WTC11 (cell line): Measurements from ENCODE around the gene NRIP2. TPM values are rescaled to one million over a fixed set of nuclear protein-coding genes. Genes with fewer than 3 reads are reported as not detected.

ENCODE experiments used
- ATAC-seq: fragments of 200-7000 bp; cut with Tn5 transposase; 2 replicates; pipeline ENCODE4 v1.10.0; 2021; ENCODE audit warnings: mild to moderate bottlenecking, moderate library complexity
- CTCF ChIA-PET: fragments of 300-600 bp; sonication (Branson Sonifier 250); formaldehyde crosslinking; loops from one replicate; lab custom pipeline; 2021; ENCODE audit warnings: antibody characterized with exemption; lab: Charles Lee
- POLR2A ChIA-PET: fragments of 350-600 bp; sonication (Branson Sonifier 250); formaldehyde crosslinking; loops from one replicate; lab custom pipeline; 2021; ENCODE audit warnings: antibody characterized with exemption; lab: Charles Lee
- DNase-seq: peaks from one replicate; pipeline ENCODE4 v3.0.0; 2021; ENCODE audit warnings: low spot score
- H3K27ac Mint-ChIP-seq: 2 replicates; pipeline ENCODE4 v1.8.0; 2021; ENCODE audit warnings: mixed read lengths
- H3K27me3 Mint-ChIP-seq: 2 replicates; pipeline ENCODE4 v1.8.0; 2021; ENCODE audit warnings: low read depth, mild to moderate bottlenecking, moderate library complexity, mixed read lengths
- H3K36me3 Mint-ChIP-seq: 2 replicates; pipeline ENCODE4 v1.8.0; 2021; ENCODE audit warnings: mixed read lengths
- H3K4me1 Mint-ChIP-seq: 2 replicates; pipeline ENCODE4 v1.8.0; 2022; ENCODE audit warnings: mixed read lengths
- H3K4me3 Mint-ChIP-seq: 2 replicates; pipeline ENCODE4 v1.8.0; 2021; ENCODE audit warnings: mild to moderate bottlenecking, moderate library complexity, mixed read lengths
- H3K9me3 Mint-ChIP-seq: 2 replicates; pipeline ENCODE4 v1.8.0; 2021; ENCODE audit warnings: mixed read lengths
- ARID4B ChIP-seq: sonication (generic); formaldehyde crosslinking; IDR thresholded peaks from 2 replicates; pipeline ENCODE4 v1.8.0; 2023; ENCODE audit warnings: missing genetic modification reagents, mild to moderate bottlenecking, borderline replicate concordance
- ATF1 ChIP-seq: sonication (generic); formaldehyde crosslinking; IDR thresholded peaks from 2 replicates; pipeline ENCODE4 v1.8.1; 2023; ENCODE audit warnings: mild to moderate bottlenecking, moderate library complexity, missing genetic modification reagents
- ATF3 ChIP-seq: sonication (generic); formaldehyde crosslinking; conservative IDR thresholded peaks from 2 replicates; pipeline ENCODE4 v1.8.1; 2022; ENCODE audit warnings: mild to moderate bottlenecking, missing genetic modification reagents
- ATF6 ChIP-seq: sonication (generic); formaldehyde crosslinking; IDR thresholded peaks from 2 replicates; pipeline ENCODE4 v1.8.1; 2023; ENCODE audit warnings: mild to moderate bottlenecking, missing genetic modification reagents
- E2F4 ChIP-seq: sonication (generic); formaldehyde crosslinking; IDR thresholded peaks from 2 replicates; pipeline ENCODE4 v1.8.1; 2022; ENCODE audit warnings: low read depth, mild to moderate bottlenecking, moderate library complexity, missing genetic modification reagents, borderline replicate concordance
- GRHL2 ChIP-seq: fragments of 250-450 bp; sonication (Bioruptor Pico); IDR thresholded peaks from 2 replicates; pipeline ENCODE4 v1.8.0; 2022; ENCODE audit warnings: mild to moderate bottlenecking, moderate library complexity; ENCODE audit not compliant: insufficient replicate concordance, severe bottlenecking
- GTF2I ChIP-seq: fragments of 250-450 bp; sonication (Bioruptor Pico); conservative IDR thresholded peaks from 2 replicates; pipeline ENCODE4 v1.4.0; 2021; ENCODE audit warnings: mild to moderate bottlenecking
- HMGA2 ChIP-seq: fragments of 250-450 bp; sonication (Bioruptor Pico); IDR thresholded peaks from 2 replicates; pipeline ENCODE4 v1.4.0; 2021; ENCODE audit warnings: mild to moderate bottlenecking, moderate library complexity
- NR1H2 ChIP-seq: sonication (generic); formaldehyde crosslinking; IDR thresholded peaks from 2 replicates; pipeline ENCODE4 v1.9.0; 2021; ENCODE audit warnings: mild to moderate bottlenecking, moderate library complexity, missing genetic modification reagents
- NR2C2 ChIP-seq: sonication (generic); formaldehyde crosslinking; IDR thresholded peaks from 2 replicates; pipeline ENCODE4 v1.8.0; 2022; ENCODE audit warnings: mild to moderate bottlenecking, missing genetic modification reagents
- SOX15 ChIP-seq: fragments of 250-450 bp; sonication (Bioruptor Pico); IDR thresholded peaks from 2 replicates; pipeline ENCODE4 v1.9.0; 2021; ENCODE audit warnings: mild to moderate bottlenecking
- TEAD1 ChIP-seq: sonication (generic); formaldehyde crosslinking; IDR thresholded peaks from 2 replicates; pipeline ENCODE4 v1.8.0; 2022; ENCODE audit warnings: mild to moderate bottlenecking, missing genetic modification reagents
- TP53 ChIP-seq: sonication (generic); formaldehyde crosslinking; IDR thresholded peaks from 2 replicates; pipeline ENCODE4 v1.8.1; 2023; ENCODE audit warnings: mild to moderate bottlenecking, missing genetic modification reagents
- ZBTB21 ChIP-seq: sonication (generic); formaldehyde crosslinking; IDR thresholded peaks from 2 replicates; pipeline ENCODE4 v1.8.1; 2023; ENCODE audit warnings: mild to moderate bottlenecking, missing genetic modification reagents, borderline replicate concordance
- ZMAT4 ChIP-seq: fragments of 250-450 bp; sonication (Bioruptor Pico); IDR thresholded peaks from 2 replicates; pipeline ENCODE4 v1.9.0; 2021; ENCODE audit warnings: mild to moderate bottlenecking
- ZNF121 ChIP-seq: sonication (generic); formaldehyde crosslinking; IDR thresholded peaks from 2 replicates; pipeline ENCODE4 v1.8.0; 2023; ENCODE audit warnings: missing genetic modification reagents
- ZNF138 ChIP-seq: sonication (generic); formaldehyde crosslinking; conservative IDR thresholded peaks from 2 replicates; pipeline ENCODE4 v1.8.1; 2022; ENCODE audit warnings: mild to moderate bottlenecking, moderate library complexity, missing genetic modification reagents
- ZNF263 ChIP-seq: sonication (generic); formaldehyde crosslinking; IDR thresholded peaks from 2 replicates; pipeline ENCODE4 v1.8.1; 2022; ENCODE audit warnings: low read depth, mild to moderate bottlenecking, moderate library complexity, missing genetic modification reagents
- ZNF396 ChIP-seq: fragments of 250-450 bp; sonication (Bioruptor Pico); IDR thresholded peaks from 2 replicates; pipeline ENCODE4 v1.8.0; 2021; ENCODE audit warnings: mild to moderate bottlenecking, moderate library complexity, borderline replicate concordance
- ZNF425 ChIP-seq: fragments of 250-450 bp; sonication (Bioruptor Pico); conservative IDR thresholded peaks from 2 replicates; pipeline ENCODE4 v1.9.0; 2021; ENCODE audit warnings: mild to moderate bottlenecking
- ZNF671 ChIP-seq: fragments of 250-450 bp; sonication (Bioruptor Pico); IDR thresholded peaks from 2 replicates; pipeline ENCODE4 v1.8.0; 2021; ENCODE audit warnings: mild to moderate bottlenecking
- total RNA-seq: library from RNA; stranded (reverse); gene quantifications from 3 replicates; pipeline ENCODE4 v1.2.3, GENCODE V29; 2021

NRIP2 gene
- total RNA-seq, 1 experiment from 2014 or later: not detected

GRCh38 chr12:2851931-2852330, 17.1 kb upstream of the NRIP2 start:
- ATAC-seq (no peak), DNase-seq (no peak)
- Mint-ChIP-seq H3K27me3 (no peaks in the 10 kb centered on the region; the same call in 1 of the 2 replicates), H3K4me1 (peaks cover 4% of the 10 kb centered on the region), H3K9me3 (no peaks in the 10 kb centered on the region), H3K36me3 (no peaks in the 10 kb centered on the region), H3K4me3 (no peak overlapping the region), H3K27ac (no peak overlapping the region)
- ChIA-PET POLR2A (no interaction called here), CTCF (interaction anchor here (1.2 kb wide), 1 partner anchor 211 kb away, joined by 3 read pairs; no protein-coding TSS in a partner anchor)
- TF ChIP-seq HMGA2 (CRISPR knock-in tag) (no peak), ZNF396 (CRISPR knock-in tag) (no peak), ATF1 (CRISPR knock-in tag) (no peak), GTF2I (no peak), GRHL2 (CRISPR knock-in tag) (no peak), SOX15 (CRISPR knock-in tag) (no peak), ZNF121 (CRISPR knock-in tag) (no peak), E2F4 (no peak), ZNF138 (CRISPR knock-in tag) (no peak), ZNF263 (CRISPR knock-in tag) (no peak), ZNF671 (CRISPR knock-in tag) (no peak)

- Mint-ChIP-seq H3K36me3 (no peaks in the 10 kb centered on the region), H3K27me3 (no peaks in the 10 kb centered on the region), H3K4me1 (peaks cover 15% of the 10 kb centered on the region), H3K9me3 (no peaks in the 10 kb centered on the region), H3K27ac (no peak overlapping the region), H3K4me3 (no peak overlapping the region)
- ATAC-seq (no peak), DNase-seq (no peak)
- TF ChIP-seq NR1H2 (CRISPR knock-in tag) (no peak), ATF3 (CRISPR knock-in tag) (no peak), ZMAT4 (no peak), NR2C2 (CRISPR knock-in tag) (no peak), ZBTB21 (no peak), TEAD1 (no peak), TP53 (CRISPR knock-in tag) (no peak)
- CTCF ChIA-PET: interaction anchor here (0.8 to 3.9 kb wide), 44 partner anchors 8 to 363 kb away, joined by 3 to 50 read pairs (median 6); partner anchors contain the start of genes FKBP4, FOXM1, ITFG2 and NRIP2
- POLR2A ChIA-PET: interaction anchor here (0.5 to 1.6 kb wide), 5 partner anchors 23 to 119 kb away, joined by 3 to 5 read pairs (median 4); no protein-coding TSS in a partner anchor
Measured at GRCh38 chr12:2845280-2845679, 10.4 kb upstream of the NRIP2 start.

- peak overlapping the region; percentile 70; the same call in 1 of the 2 replicates for H3K27ac Mint-ChIP-seq
- POLR2A ChIA-PET: interaction anchor here (1.6 kb wide), 1 partner anchor 23 kb away, joined by 4 read pairs; no protein-coding TSS in a partner anchor
- H3K4me3 Mint-ChIP-seq: no peak overlapping the region
Measured at GRCh38 chr12:2844786-2845185, 10.0 kb upstream of the NRIP2 start.

More at GRCh38 chr12:2844786-2845185, 10.0 kb upstream of the NRIP2 start:
- ATAC-seq (no peak), DNase-seq (no peak)
- Mint-ChIP-seq H3K27me3 (no peaks in the 10 kb centered on the region), H3K9me3 (no peaks in the 10 kb centered on the region), H3K36me3 (peaks cover 2% of the 10 kb centered on the region), H3K4me1 (peaks cover 15% of the 10 kb centered on the region)
- CTCF ChIA-PET: interaction anchor here (0.8 to 3.9 kb wide), 28 partner anchors 8 to 364 kb away, joined by 3 to 50 read pairs (median 10); partner anchors contain the start of genes FOXM1, ITFG2, NRIP2 and RHNO1
- no peak for TF ChIP-seq ZNF425
- no peak for TF ChIP-seq ATF6 (CRISPR knock-in tag)
- no peak for TF ChIP-seq ARID4B (CRISPR knock-in tag)
